Subcutaneous adipose tissue (tissue), 4 donors: ENCODE measurements around the gene QARS1. TPM values are rescaled to one million over a fixed set of nuclear protein-coding genes. Genes with fewer than 3 reads are reported as not detected.

Experiments
- CTCF ChIP-seq: fragments of 450-650 bp; IDR thresholded peaks from one replicate; pipeline ENCODE4 v1.5.1; 2016; ENCODE audit warnings: low read depth, mild to moderate bottlenecking, control low read depth, antibody characterized with exemption, moderate library complexity
- small RNA-seq: library from RNA; depleted of rRNA; stranded (forward); fragments of <200 nt; gene quantifications from one replicate; pipeline ENCODE3, GENCODE V24; 2016
- total RNA-seq, 4 donors: library from RNA; depleted of rRNA; stranded (reverse); fragments of >200 nt; gene quantifications; one replicate each; pipeline ENCODE4 v1.1.0, GENCODE V29; 2016

The QARS1 gene
- total RNA-seq, 4 donors from 2014 or later: 198 to 233 (median 211) TPM

- no peak for TF ChIP-seq CTCF
Observed at GRCh38 chr3:49079270-49079669, 25.3 kb downstream of the QARS1 start.

GRCh38 chr3:49076646-49077045 is 27.9 kb downstream of the QARS1 start:
- no peak for TF ChIP-seq CTCF

GRCh38 chr3:49076116-49076515 is 28.4 kb downstream of the QARS1 start:
- no peak for TF ChIP-seq CTCF

GRCh38 chr3:49058011-49058410 is 46.5 kb downstream of the QARS1 start:
- no peak for TF ChIP-seq CTCF

GRCh38 chr3:49057268-49057667 is 47.3 kb downstream of the QARS1 start:
- no peak for TF ChIP-seq CTCF

- no peak for TF ChIP-seq CTCF
Observed at GRCh38 chr3:49054344-49054862, 50.2 kb downstream of the QARS1 start.

GRCh38 chr3:49053543-49053942 is 51.0 kb downstream of the QARS1 start:
- no peak for TF ChIP-seq CTCF

Small RNAs within 50 kb of the gene (small RNA-seq; reads per million reads assigned to genes)
- gene RN7SL182P: not detected

Other genes with a start within 250 kb of the QARS1 start
- 10 to 100 TPM; 28.8 to 58.4 (median 42.2) TPM for gene SLC25A20, start 205.9 kb downstream of the QARS1 start, total RNA-seq
- gene ARIH2, start 185.9 kb downstream of the QARS1 start, total RNA-seq: 100 to 1,000 TPM in 1 of 4 donors, 10 to 100 TPM in 3; 63.4 to 110 (median 80.2) TPM
- 10 to 100 TPM; 15.3 to 30.6 (median 26.0) TPM for gene P4HTM, start 114.5 kb downstream of the QARS1 start, total RNA-seq
- gene WDR6, start 97.4 kb downstream of the QARS1 start, total RNA-seq: 10 to 100 TPM; 23.8 to 60.2 (median 56.0) TPM
- 10 to 100 TPM; 10.6 to 43.3 (median 29.8) TPM for gene DALRD3, start 86.2 kb downstream of the QARS1 start, total RNA-seq
- gene NDUFAF3, start 82.6 kb downstream of the QARS1 start, total RNA-seq: 100 to 1,000 TPM in 3 of 4 donors, 10 to 100 TPM in 1; 95.4 to 179 (median 127) TPM
- gene IMPDH2, start 75.4 kb downstream of the QARS1 start, total RNA-seq: 100 to 1,000 TPM in 2 of 4 donors, 10 to 100 TPM in 2; 92.3 to 126 (median 105) TPM
- gene QRICH1, start 10.7 kb downstream of the QARS1 start, total RNA-seq: 10 to 100 TPM; 47.9 to 90.7 (median 76.5) TPM
- 10 to 100 TPM; 26.4 to 73.8 (median 52.3) TPM for gene USP19, start 16.1 kb upstream of the QARS1 start, total RNA-seq
- gene LAMB2, start 28.3 kb upstream of the QARS1 start, total RNA-seq: 100 to 1,000 TPM; 411 to 623 (median 527) TPM
- gene CCDC71, start 61.6 kb upstream of the QARS1 start, total RNA-seq: 10 to 100 TPM; 18.3 to 28.3 (median 25.1) TPM
- 100 to 1,000 TPM in 1 of 4 donors, 10 to 100 TPM in 3; 28.4 to 166 (median 64.0) TPM for gene KLHDC8B, start 66.8 kb upstream of the QARS1 start, total RNA-seq
- gene C3orf62, start 172.5 kb upstream of the QARS1 start, total RNA-seq: 10 to 100 TPM in 2 of 4 donors, 1 to 10 TPM in 2; 3.6 to 27.3 (median 6.9) TPM
- 10 to 100 TPM; 31.0 to 67.3 (median 36.5) TPM for gene USP4, start 235.3 kb upstream of the QARS1 start, total RNA-seq